Measurements from ENCODE around the gene EPHA1.

Gene EPHA1

GRCh38 chr7:143439866-143440265 lies 31.2 kb upstream of the EPHA1 start (continued):
- TF ChIP-seq REPIN1 (tag by site-specific recombination; IDR thresholded peaks at IDR 0.05; ENCODE audit: low read depth) = no peak
- no peak for TF ChIP-seq ELK4 (IDR thresholded peaks at IDR 0.05; ENCODE audit: borderline replicate concordance, low read depth, low read length)
- TF ChIP-seq ZNF292 (tag by site-specific recombination; IDR thresholded peaks at IDR 0.05; ENCODE audit: borderline replicate concordance, low read depth) = no peak

- Histone ChIP-seq H3K4me1 (ENCODE audit: control insufficient read depth, insufficient read depth, low read length) (no peaks in the 10 kb centered on the region), H3K4me3 (ENCODE audit: low read depth, low read length) (no peak overlapping the region), H3K36me3 (ENCODE audit: control insufficient read depth in 2 of 2, insufficient read depth in 1 of 2, low read length in 2 of 2) (no peaks in the 10 kb centered on the region), H3K9me3 (ENCODE audit: control insufficient read depth, insufficient read depth, low read depth, low read length) (no peaks in the 10 kb centered on the region), H3K27ac (ENCODE audit: extremely low read depth, low read depth, low read length) (no peak overlapping the region)
- ChIA-PET POLR2A (no interaction called here), CTCF (no interaction called here)
- TF ChIP-seq ZNF692 (tag by site-specific recombination; IDR thresholded peaks at IDR 0.05) = no peak
- no peak for TF ChIP-seq ZNF623 (tag by site-specific recombination; IDR thresholded peaks at IDR 0.05)
- no peak for TF ChIP-seq ZNF174 (tag by site-specific recombination; IDR thresholded peaks at IDR 0.05)
Observed at GRCh38 chr7:143437578-143437977, 28.9 kb upstream of the EPHA1 start.

- ChIA-PET POLR2A (no interaction called here), CTCF (no interaction called here)
- Histone ChIP-seq H3K27ac (ENCODE audit: extremely low read depth, low read depth, low read length) (no peak overlapping the region), H3K4me1 (ENCODE audit: control insufficient read depth, insufficient read depth, low read length) (no peaks in the 10 kb centered on the region), H3K36me3 (ENCODE audit: control insufficient read depth in 2 of 2, insufficient read depth in 1 of 2, low read length in 2 of 2) (no peaks in the 10 kb centered on the region), H3K9me3 (ENCODE audit: control insufficient read depth, insufficient read depth, low read depth, low read length) (no peaks in the 10 kb centered on the region), H3K4me3 (ENCODE audit: low read depth, low read length) (no peak overlapping the region)
- no peak for TF ChIP-seq ZBTB49 (tag by site-specific recombination; IDR thresholded peaks at IDR 0.05; ENCODE audit: low read depth)
- no peak for TF ChIP-seq GLI2 (tag by site-specific recombination; IDR thresholded peaks at IDR 0.05; ENCODE audit: borderline replicate concordance, low read depth)
- TF ChIP-seq ZNF610 (tag by site-specific recombination; IDR thresholded peaks at IDR 0.05; ENCODE audit: borderline replicate concordance) = no peak
- TF ChIP-seq SP2 (tag by site-specific recombination; IDR thresholded peaks at IDR 0.05) = no peak
Observed at GRCh38 chr7:143436325-143436946, 27.8 kb upstream of the EPHA1 start.

- Histone ChIP-seq H3K36me3 (ENCODE audit: control insufficient read depth in 2 of 2, insufficient read depth in 1 of 2, low read length in 2 of 2) (no peaks in the 10 kb centered on the region), H3K4me3 (ENCODE audit: low read depth, low read length) (no peak overlapping the region), H3K27ac (ENCODE audit: extremely low read depth, low read depth, low read length) (no peak overlapping the region), H3K4me1 (ENCODE audit: control insufficient read depth, insufficient read depth, low read length) (no peaks in the 10 kb centered on the region), H3K9me3 (ENCODE audit: control insufficient read depth, insufficient read depth, low read depth, low read length) (no peaks in the 10 kb centered on the region)
- ChIA-PET CTCF (interaction anchor here (1.3 kb wide), 1 partner anchor 195 kb away, joined by 5 read pairs; no protein-coding TSS in a partner anchor), POLR2A (no interaction called here)
- TF ChIP-seq KLF9 (tag by site-specific recombination; IDR thresholded peaks at IDR 0.05; ENCODE audit: low read depth) (no peak), PRDM6 (tag by site-specific recombination; IDR thresholded peaks at IDR 0.05) (no peak), ZNF140 (tag by site-specific recombination; IDR thresholded peaks at IDR 0.05) (no peak), BCL11B (tag by site-specific recombination; IDR thresholded peaks at IDR 0.05; ENCODE audit: low read depth) (no peak), ZNF658 (tag by site-specific recombination; IDR thresholded peaks at IDR 0.05) (no peak), PRDM10 (tag by site-specific recombination; IDR thresholded peaks at IDR 0.05) (peak; percentile 51; the same call in 1 of the 2 replicates), SP2 (tag by site-specific recombination; IDR thresholded peaks at IDR 0.05) (no peak)
Observed at GRCh38 chr7:143435266-143435665, 26.6 kb upstream of the EPHA1 start.

Measured in HEK293 (cell line).